Endothelial cell (in vitro differentiated cells): ENCODE measurements around the gene PLSCR3. TPM values are rescaled to one million over a fixed set of nuclear protein-coding genes. Genes with fewer than 3 reads are reported as not detected.

ENCODE experiments used
- DNase-seq: peaks from one replicate; pipeline ENCODE4 v3.0.0; 2021; ENCODE audit warnings: low spot score
- H3K27ac Mint-ChIP-seq: one replicate; pipeline ENCODE4 v1.8.0; 2021; ENCODE audit warnings: mixed read lengths, inconsistent platforms; ENCODE audit not compliant: unreplicated experiment
- H3K27me3 Mint-ChIP-seq: one replicate; pipeline ENCODE4 v1.8.0; 2021; ENCODE audit warnings: mild to moderate bottlenecking, moderate library complexity, mixed read lengths, inconsistent platforms; ENCODE audit not compliant: unreplicated experiment
- H3K36me3 Mint-ChIP-seq: one replicate; pipeline ENCODE4 v1.8.0; 2021; ENCODE audit warnings: mild to moderate bottlenecking, low read depth, mixed read lengths, inconsistent platforms; ENCODE audit not compliant: unreplicated experiment
- H3K4me1 Mint-ChIP-seq: one replicate; pipeline ENCODE4 v1.8.0; 2021; ENCODE audit warnings: mild to moderate bottlenecking, mixed read lengths, inconsistent platforms; ENCODE audit not compliant: unreplicated experiment
- H3K4me3 Mint-ChIP-seq: one replicate; pipeline ENCODE4 v1.8.0; 2021; ENCODE audit warnings: mild to moderate bottlenecking, mixed read lengths, inconsistent platforms; ENCODE audit not compliant: unreplicated experiment
- H3K9me3 Mint-ChIP-seq: one replicate; pipeline ENCODE4 v1.8.0; 2021; ENCODE audit warnings: mixed read lengths, inconsistent platforms; ENCODE audit not compliant: unreplicated experiment
- total RNA-seq: library from RNA; stranded (reverse); fragmentation: NEBNext Ultra II Directional; extraction: Animal tissue kit (Norgen Biotek cat#: 25700); gene quantifications from one replicate; pipeline ENCODE4 v1.2.1, GENCODE V29; 2021; ENCODE audit not compliant: unreplicated experiment
- TF ChIP-seq, protein P1 (sequence below): fragments of 200-600 bp; sonication (generic); IDR thresholded peaks from one replicate; pipeline ENCODE4 v1.5.0; 2021; ENCODE audit warnings: antibody characterized with exemption; ENCODE audit not compliant: unreplicated experiment

The PLSCR3 gene
- total RNA-seq, 1 donor from 2014 or later, result 74.2 TPM

DNA sequence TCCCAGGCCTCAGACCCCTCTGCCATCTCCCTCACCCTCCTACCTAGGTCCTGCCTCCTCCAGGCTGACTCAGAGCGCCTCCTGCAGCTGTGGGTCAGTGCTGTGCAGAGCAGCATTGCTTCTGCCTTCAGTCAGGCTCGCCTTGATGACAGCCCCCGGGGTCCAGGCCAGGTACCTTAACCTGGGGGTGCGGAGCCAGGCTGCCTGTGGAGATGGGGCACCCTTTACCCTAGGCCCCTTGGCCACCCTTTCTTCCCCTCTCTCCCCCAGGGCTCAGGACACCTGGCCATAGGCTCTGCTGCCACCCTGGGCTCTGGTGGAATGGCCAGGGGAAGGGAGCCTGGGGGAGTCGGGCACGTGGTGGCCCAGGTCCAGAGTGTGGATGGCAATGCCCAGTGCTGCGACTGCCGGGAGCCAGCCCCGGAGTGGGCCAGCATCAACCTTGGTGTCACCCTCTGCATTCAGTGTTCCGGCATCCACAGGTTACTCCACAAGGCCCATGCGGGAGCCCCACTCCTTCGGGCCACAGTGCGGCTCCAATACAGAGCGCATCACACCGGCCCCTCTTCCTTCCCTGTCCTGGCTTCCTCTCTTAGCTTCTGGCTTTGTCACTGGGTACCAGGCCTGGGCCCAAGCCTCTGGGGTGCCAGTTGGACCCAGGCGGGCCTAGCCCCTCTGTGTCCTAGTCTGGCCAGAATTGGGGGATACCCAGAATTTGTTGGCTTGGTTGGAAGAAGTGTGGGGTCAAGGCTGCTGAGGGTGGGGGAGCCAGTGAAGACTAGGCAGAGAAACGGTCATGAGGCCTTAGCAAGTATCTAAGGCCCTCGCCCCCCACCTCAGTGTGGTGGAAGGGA lies 47.3 kb downstream of the PLSCR3 start:
- TF ChIP-seq, protein P1, sequence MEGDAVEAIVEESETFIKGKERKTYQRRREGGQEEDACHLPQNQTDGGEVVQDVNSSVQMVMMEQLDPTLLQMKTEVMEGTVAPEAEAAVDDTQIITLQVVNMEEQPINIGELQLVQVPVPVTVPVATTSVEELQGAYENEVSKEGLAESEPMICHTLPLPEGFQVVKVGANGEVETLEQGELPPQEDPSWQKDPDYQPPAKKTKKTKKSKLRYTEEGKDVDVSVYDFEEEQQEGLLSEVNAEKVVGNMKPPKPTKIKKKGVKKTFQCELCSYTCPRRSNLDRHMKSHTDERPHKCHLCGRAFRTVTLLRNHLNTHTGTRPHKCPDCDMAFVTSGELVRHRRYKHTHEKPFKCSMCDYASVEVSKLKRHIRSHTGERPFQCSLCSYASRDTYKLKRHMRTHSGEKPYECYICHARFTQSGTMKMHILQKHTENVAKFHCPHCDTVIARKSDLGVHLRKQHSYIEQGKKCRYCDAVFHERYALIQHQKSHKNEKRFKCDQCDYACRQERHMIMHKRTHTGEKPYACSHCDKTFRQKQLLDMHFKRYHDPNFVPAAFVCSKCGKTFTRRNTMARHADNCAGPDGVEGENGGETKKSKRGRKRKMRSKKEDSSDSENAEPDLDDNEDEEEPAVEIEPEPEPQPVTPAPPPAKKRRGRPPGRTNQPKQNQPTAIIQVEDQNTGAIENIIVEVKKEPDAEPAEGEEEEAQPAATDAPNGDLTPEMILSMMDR, result no peak
- no peak for DNase-seq
- H3K4me1 Mint-ChIP-seq, result peaks cover 4% of the 10 kb centered on the region
- no peak overlapping the region for H3K27ac Mint-ChIP-seq
- H3K9me3 Mint-ChIP-seq, result no peaks in the 10 kb centered on the region
- H3K4me3 Mint-ChIP-seq, result no peak overlapping the region
- no peaks in the 10 kb centered on the region for H3K36me3 Mint-ChIP-seq
- H3K27me3 Mint-ChIP-seq, result peaks cover 5% of the 10 kb centered on the region

DNA sequence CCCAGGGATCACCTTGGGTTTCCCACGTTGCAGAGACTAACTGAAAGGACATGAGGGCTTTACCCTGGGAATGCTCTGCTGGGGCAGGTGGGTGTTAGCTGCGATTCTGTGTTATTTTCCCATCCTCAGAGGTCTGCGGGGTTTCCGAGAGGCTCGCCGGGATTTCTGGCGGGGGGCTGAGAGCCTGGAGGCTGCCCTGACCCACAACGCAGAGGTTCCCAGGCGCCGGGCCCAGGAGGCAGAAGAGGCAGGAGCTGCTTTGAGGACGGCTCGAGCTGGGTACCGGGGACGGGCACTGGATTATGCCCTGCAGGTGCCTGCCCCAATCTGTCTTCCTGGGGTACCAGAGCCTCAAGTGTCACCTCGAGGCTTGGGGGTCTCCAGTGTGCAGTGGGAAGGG lies 51.1 kb downstream of the PLSCR3 start:
- H3K27ac Mint-ChIP-seq, result no peak overlapping the region
- H3K27me3 Mint-ChIP-seq, result no peaks in the 10 kb centered on the region
- TF ChIP-seq, protein P1, result no peak
- H3K4me3 Mint-ChIP-seq, result no peak overlapping the region
- no peaks in the 10 kb centered on the region for H3K9me3 Mint-ChIP-seq
- no peak for DNase-seq
- H3K36me3 Mint-ChIP-seq, result no peaks in the 10 kb centered on the region
- no peaks in the 10 kb centered on the region for H3K4me1 Mint-ChIP-seq

DNA sequence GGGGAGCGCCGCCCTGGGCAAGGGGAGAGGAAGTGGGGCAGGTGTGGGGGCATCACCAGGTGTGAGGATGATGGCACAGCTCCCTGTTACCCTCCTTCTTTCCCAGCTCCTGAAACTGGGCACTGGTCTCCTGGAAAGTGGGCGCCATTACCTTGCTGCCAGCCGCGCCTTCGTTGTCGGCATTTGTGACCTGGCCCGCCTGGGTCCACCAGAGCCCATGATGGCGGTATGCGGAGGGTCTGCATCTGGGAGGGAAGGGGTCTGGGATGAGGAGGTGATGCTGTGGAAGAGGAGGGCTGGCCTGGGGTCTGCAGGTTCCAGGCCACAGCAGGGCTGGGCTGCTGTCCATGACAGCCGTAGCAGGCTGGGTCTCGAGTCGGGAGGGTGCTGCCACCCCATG lies 52.5 kb downstream of the PLSCR3 start:
- Mint-ChIP-seq H3K27me3 (peaks cover 2% of the 10 kb centered on the region), H3K4me1 (peaks cover 6% of the 10 kb centered on the region), H3K9me3 (no peaks in the 10 kb centered on the region), H3K4me3 (no peak overlapping the region), H3K27ac (no peak overlapping the region), H3K36me3 (no peaks in the 10 kb centered on the region)
- TF ChIP-seq, protein P1, result no peak
- DNase-seq, result no peak

DNA sequence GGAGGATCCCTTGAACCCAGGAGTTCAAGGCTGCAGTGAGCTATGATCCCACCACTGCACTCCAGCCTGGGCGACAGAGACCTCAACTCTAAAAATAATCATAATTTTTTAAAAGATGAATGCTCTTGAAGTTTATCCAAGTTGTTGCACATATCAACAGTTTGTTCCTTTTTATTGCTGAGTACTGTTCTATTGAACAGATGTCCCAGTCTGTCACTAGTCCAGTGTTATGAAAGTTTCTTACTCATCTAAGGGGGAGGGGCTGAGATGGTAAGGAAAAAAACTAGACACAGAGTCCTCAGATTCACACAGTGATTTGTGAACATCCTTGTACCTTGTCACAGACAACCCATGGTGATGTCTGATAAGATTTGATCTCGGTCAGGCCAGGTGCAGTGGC lies 54.1 kb downstream of the PLSCR3 start:
- TF ChIP-seq, protein P1, result no peak
- Mint-ChIP-seq H3K4me3 (no peak overlapping the region), H3K36me3 (no peaks in the 10 kb centered on the region), H3K9me3 (no peaks in the 10 kb centered on the region), H3K27ac (no peak overlapping the region), H3K27me3 (peaks cover 2% of the 10 kb centered on the region), H3K4me1 (peaks cover 15% of the 10 kb centered on the region)
- no peak for DNase-seq

Other genes starting within 250 kb of the PLSCR3 start
- 23.9 TPM for gene ASGR1, start 215.2 kb downstream of the PLSCR3 start, total RNA-seq
- 44.3 TPM for gene DLG4, start 174.7 kb downstream of the PLSCR3 start, total RNA-seq
- gene ACADVL, start 174.6 kb downstream of the PLSCR3 start, total RNA-seq, result 281 TPM
- gene DVL2, start 160.0 kb downstream of the PLSCR3 start, total RNA-seq, result 58.2 TPM
- 80.9 TPM for gene PHF23, start 155.1 kb downstream of the PLSCR3 start, total RNA-seq
- gene GABARAP, start 152.1 kb downstream of the PLSCR3 start, total RNA-seq, result 418 TPM
- 148 TPM for gene CTDNEP1, start 142.8 kb downstream of the PLSCR3 start, total RNA-seq
- gene ELP5, start 142.3 kb downstream of the PLSCR3 start, total RNA-seq, result 36.9 TPM
- gene CLDN7, start 132.0 kb downstream of the PLSCR3 start, total RNA-seq, result 65.7 TPM
- gene SLC2A4, start 112.8 kb downstream of the PLSCR3 start, total RNA-seq, result 2.2 TPM
- 14.6 TPM for gene YBX2, start 99.9 kb downstream of the PLSCR3 start, total RNA-seq
- gene EIF5A, start 86.9 kb downstream of the PLSCR3 start, total RNA-seq, result 362 TPM
- 56.8 TPM for gene GPS2, start 79.2 kb downstream of the PLSCR3 start, total RNA-seq
- gene NEURL4, start 65.2 kb downstream of the PLSCR3 start, total RNA-seq, result 55.7 TPM
- gene ACAP1, start 58.0 kb downstream of the PLSCR3 start, total RNA-seq, result 5.5 TPM
- gene KCTD11, start 42.4 kb downstream of the PLSCR3 start, total RNA-seq, result 4.8 TPM
- not detected for gene TMEM95, start 39.4 kb downstream of the PLSCR3 start, total RNA-seq
- gene TNK1, start 13.4 kb downstream of the PLSCR3 start, total RNA-seq, result 1.7 TPM
- gene TMEM256, start 9.6 kb upstream of the PLSCR3 start, total RNA-seq, result 94.7 TPM
- 54.8 TPM for gene NLGN2, start 13.3 kb upstream of the PLSCR3 start, total RNA-seq
- 0.38 TPM for gene SPEM1, start 25.8 kb upstream of the PLSCR3 start, total RNA-seq
- 0.15 TPM for gene SPEM2, start 31.1 kb upstream of the PLSCR3 start, total RNA-seq
- not detected for gene SPEM3, start 34.3 kb upstream of the PLSCR3 start, total RNA-seq
- 6.1 TPM for gene TMEM102, start 40.9 kb upstream of the PLSCR3 start, total RNA-seq
- gene FGF11, start 45.0 kb upstream of the PLSCR3 start, total RNA-seq, result 19.7 TPM
- gene CHRNB1, start 50.5 kb upstream of the PLSCR3 start, total RNA-seq, result 11.8 TPM
- gene ZBTB4, start 85.1 kb upstream of the PLSCR3 start, total RNA-seq, result 21.5 TPM
- gene SLC35G6, start 86.9 kb upstream of the PLSCR3 start, total RNA-seq, result not detected
- gene POLR2A, start 89.8 kb upstream of the PLSCR3 start, total RNA-seq, result 198 TPM
- 16.3 TPM for gene TNFSF12, start 154.5 kb upstream of the PLSCR3 start, total RNA-seq
- 5.6 TPM for gene TNFSF13, start 164.2 kb upstream of the PLSCR3 start, total RNA-seq
- 57.8 TPM for gene SENP3, start 167.4 kb upstream of the PLSCR3 start, total RNA-seq
- gene CD68, start 185.1 kb upstream of the PLSCR3 start, total RNA-seq, result 1.6 TPM
- 51.8 TPM for gene MPDU1, start 189.3 kb upstream of the PLSCR3 start, total RNA-seq
- 1.3 TPM for gene SOX15, start 195.6 kb upstream of the PLSCR3 start, total RNA-seq
- gene FXR2, start 220.4 kb upstream of the PLSCR3 start, total RNA-seq, result 37.9 TPM
- 100 TPM for gene SAT2, start 233.3 kb upstream of the PLSCR3 start, total RNA-seq
- 0.95 TPM for gene SHBG, start 235.6 kb upstream of the PLSCR3 start, total RNA-seq